Duodenal mucosa (tissue), 2 donors: ENCODE measurements around the gene APOBEC3F.

Source experiments
- H3K27ac ChIP-seq: one replicate; pipeline ENCODE4 v1.7.0; 2013; ENCODE audit warnings: low read depth, low read length
- H3K27me3 ChIP-seq, 2 donors: one replicate each; pipeline ENCODE4 v1.7.0; 2013; ENCODE audit warnings: low read length in 2 of 2, control low read depth in 1 of 2; ENCODE audit not compliant: insufficient read depth in 2 of 2, control insufficient read depth in 1 of 2
- H3K36me3 ChIP-seq, 2 donors: one replicate each; pipeline ENCODE4 v1.7.0; 2013; ENCODE audit warnings: low read length in 2 of 2, control low read depth in 1 of 2; ENCODE audit not compliant: insufficient read depth in 2 of 2, control insufficient read depth in 1 of 2
- H3K4me1 ChIP-seq, 2 donors: one replicate each; pipeline ENCODE4 v1.7.0; 2013; ENCODE audit warnings: low read length in 2 of 2, control low read depth in 1 of 2; ENCODE audit not compliant: insufficient read depth in 2 of 2, control insufficient read depth in 1 of 2
- H3K4me3 ChIP-seq, 2 donors: one replicate each; pipeline ENCODE4 v1.7.0; 2013; ENCODE audit warnings: low read length in 2 of 2, low read depth in 1 of 2
- H3K9ac ChIP-seq, 2 donors: one replicate each; pipeline ENCODE4 v1.7.0; 2013; ENCODE audit warnings: low read length in 2 of 2, low read depth in 1 of 2
- H3K9me3 ChIP-seq, 2 donors: one replicate each; pipeline ENCODE4 v1.7.0; 2013; ENCODE audit warnings: low read length in 2 of 2, control low read depth in 1 of 2; ENCODE audit not compliant: control insufficient read depth in 1 of 2

Gene APOBEC3F

GRCh38 chr22:39081598-39081997 is 40.9 kb downstream of the APOBEC3F start:
- no peaks in the 10 kb centered on the region for H3K9me3 ChIP-seq
- no peak overlapping the region for H3K9ac ChIP-seq
- H3K4me3 ChIP-seq, result no peak overlapping the region
- no peaks in the 10 kb centered on the region for H3K4me1 ChIP-seq
- no peaks in the 10 kb centered on the region for H3K27me3 ChIP-seq
- H3K27ac ChIP-seq, result no peak overlapping the region
- peaks cover 0 to 5% of the 10 kb centered on the region in 2 donors for H3K36me3 ChIP-seq

- no peaks in the 10 kb centered on the region for H3K9me3 ChIP-seq
- H3K27ac ChIP-seq, result no peak overlapping the region
- no peaks in the 10 kb centered on the region for H3K4me1 ChIP-seq
These were observed 42.8 kb downstream of the APOBEC3F start for GRCh38 chr22:39083212-39084165.

GRCh38 chr22:39084666-39085065 is 44.0 kb downstream of the APOBEC3F start:
- Histone ChIP-seq H3K4me1 (no peaks in the 10 kb centered on the region), H3K27ac (no peak overlapping the region), H3K27me3 (no peaks in the 10 kb centered on the region), H3K4me3 (no peak overlapping the region), H3K9ac (no peak overlapping the region), H3K36me3 (peaks cover 0 to 5% of the 10 kb centered on the region in 2 donors), H3K9me3 (no peaks in the 10 kb centered on the region)

More at GRCh38 chr22:39083212-39084165, 42.8 kb downstream of the APOBEC3F start:
- H3K9ac ChIP-seq, result no peak overlapping the region
- no peak overlapping the region for H3K4me3 ChIP-seq
- H3K36me3 ChIP-seq, result peaks cover 0 to 5% of the 10 kb centered on the region in 2 donors
- no peaks in the 10 kb centered on the region for H3K27me3 ChIP-seq

- Histone ChIP-seq H3K36me3 (no peaks in the 10 kb centered on the region), H3K27me3 (no peaks in the 10 kb centered on the region), H3K4me1 (peaks cover 0 to 7% of the 10 kb centered on the region in 2 donors), H3K4me3 (no peak overlapping the region), H3K9ac (no peak overlapping the region), H3K9me3 (no peaks in the 10 kb centered on the region), H3K27ac (no peak overlapping the region)
These were observed 46.4 kb downstream of the APOBEC3F start for GRCh38 chr22:39087098-39087497.

GRCh38 chr22:39087881-39088684 is 47.4 kb downstream of the APOBEC3F start:
- H3K4me3 ChIP-seq, result no peak overlapping the region
- no peaks in the 10 kb centered on the region for H3K27me3 ChIP-seq
- peaks cover 0 to 7% of the 10 kb centered on the region in 2 donors for H3K4me1 ChIP-seq
- no peaks in the 10 kb centered on the region for H3K9me3 ChIP-seq
- no peaks in the 10 kb centered on the region for H3K36me3 ChIP-seq
- H3K9ac ChIP-seq, result no peak overlapping the region
- no peak overlapping the region for H3K27ac ChIP-seq

GRCh38 chr22:39088685-39089032 is 48.0 kb downstream of the APOBEC3F start:
- H3K27me3 ChIP-seq, result no peaks in the 10 kb centered on the region
- no peaks in the 10 kb centered on the region for H3K9me3 ChIP-seq
- H3K36me3 ChIP-seq, result no peaks in the 10 kb centered on the region
- no peak overlapping the region for H3K27ac ChIP-seq
- no peak overlapping the region for H3K4me3 ChIP-seq
- H3K9ac ChIP-seq, result no peak overlapping the region
- H3K4me1 ChIP-seq, result peaks cover 0 to 7% of the 10 kb centered on the region in 2 donors

- Histone ChIP-seq H3K36me3 (no peaks in the 10 kb centered on the region), H3K4me1 (peaks cover 0 to 7% of the 10 kb centered on the region in 2 donors), H3K9ac (peak overlapping the region in 1 of 2 donors; percentile 25), H3K4me3 (no peak overlapping the region), H3K9me3 (no peaks in the 10 kb centered on the region), H3K27ac (no peak overlapping the region), H3K27me3 (no peaks in the 10 kb centered on the region)
These were observed 49.3 kb downstream of the APOBEC3F start for GRCh38 chr22:39089928-39090327.

- Histone ChIP-seq H3K27ac (peak overlapping the region; percentile 56), H3K4me3 (no peak overlapping the region), H3K27me3 (no peaks in the 10 kb centered on the region)
These were observed 49.9 kb downstream of the APOBEC3F start for GRCh38 chr22:39090426-39091064.

GRCh38 chr22:39091126-39092081 is 50.7 kb downstream of the APOBEC3F start:
- Histone ChIP-seq H3K4me1 (peaks cover 0 to 7% of the 10 kb centered on the region in 2 donors), H3K9me3 (no peaks in the 10 kb centered on the region), H3K9ac (no peak overlapping the region), H3K4me3 (no peak overlapping the region), H3K27me3 (no peaks in the 10 kb centered on the region), H3K27ac (no peak overlapping the region), H3K36me3 (no peaks in the 10 kb centered on the region)

More at GRCh38 chr22:39090426-39091064, 49.9 kb downstream of the APOBEC3F start:
- H3K9me3 ChIP-seq, result no peaks in the 10 kb centered on the region
- H3K4me1 ChIP-seq, result peaks cover 0 to 7% of the 10 kb centered on the region in 2 donors
- no peaks in the 10 kb centered on the region for H3K36me3 ChIP-seq
- H3K9ac ChIP-seq, result peak overlapping the region in 1 of 2 donors; percentile 25
